HG02840 (cell line): ENCODE data around the gene VAT1L.

ENCODE experiments used
- ATAC-seq: cut with Tn5 transposase; IDR thresholded peaks from one replicate; pipeline ENCODE4 v1.9.1; 2021; ENCODE audit warnings: mild to moderate bottlenecking, moderate library complexity, moderate number of reproducible peaks; ENCODE audit not compliant: unreplicated experiment, low FRiP score

The VAT1L gene

GRCh38 chr16:77897831-77898605, 109.7 kb downstream of the VAT1L start:
- no peak for ATAC-seq

GRCh38 chr16:77898671-77899211, 110.4 kb downstream of the VAT1L start:
- ATAC-seq, result no peak

GRCh38 chr16:77899416-77899815, 111.1 kb downstream of the VAT1L start:
- ATAC-seq, result no peak

- ATAC-seq, result no peak
Observed at GRCh38 chr16:77905374-77905920, 117.1 kb downstream of the VAT1L start.

GRCh38 chr16:77910021-77910420, 121.7 kb downstream of the VAT1L start:
- no peak for ATAC-seq

GRCh38 chr16:77912617-77913016, 124.3 kb downstream of the VAT1L start:
- no peak for ATAC-seq

GRCh38 chr16:77913738-77914253, 125.4 kb downstream of the VAT1L start:
- no peak for ATAC-seq

- no peak for ATAC-seq
Observed at GRCh38 chr16:77916111-77916510, 127.7 kb downstream of the VAT1L start.

GRCh38 chr16:77917971-77918370, 129.6 kb downstream of the VAT1L start:
- no peak for ATAC-seq

GRCh38 chr16:77918809-77919707, 130.7 kb downstream of the VAT1L start:
- ATAC-seq, result no peak

GRCh38 chr16:77919761-77920415, 131.5 kb downstream of the VAT1L start:
- ATAC-seq, result no peak

- no peak for ATAC-seq
Observed at GRCh38 chr16:77920984-77921383, 132.6 kb downstream of the VAT1L start.

- ATAC-seq, result no peak
Observed at GRCh38 chr16:77922228-77922754, 133.9 kb downstream of the VAT1L start.

- no peak for ATAC-seq
Observed at GRCh38 chr16:77925531-77925930, 137.2 kb downstream of the VAT1L start.

GRCh38 chr16:77928096-77928495, 139.7 kb downstream of the VAT1L start:
- ATAC-seq, result no peak

GRCh38 chr16:77929004-77929403, 140.6 kb downstream of the VAT1L start:
- no peak for ATAC-seq

GRCh38 chr16:77931058-77931457, 142.7 kb downstream of the VAT1L start:
- no peak for ATAC-seq

- ATAC-seq, result no peak
Observed at GRCh38 chr16:77937473-77938149, 149.2 kb downstream of the VAT1L start.

- no peak for ATAC-seq
Observed at GRCh38 chr16:77938913-77939312, 150.5 kb downstream of the VAT1L start.
